Measurements from ENCODE around the gene KCNQ5. TPM values are rescaled to one million over a fixed set of nuclear protein-coding genes. Genes with fewer than 3 reads are reported as not detected.

The KCNQ5 gene
- polyA plus RNA-seq, 3 donors = 0.12 to 0.22 (median 0.19) TPM

GRCh38 chr6:72820153-72820552 lies 198.3 kb downstream of the KCNQ5 start:
- no peak for DNase-seq (ENCODE audit: extremely low read depth in 1 of 11, low read depth in 9 of 11, low spot score in 4 of 11)

DNA sequence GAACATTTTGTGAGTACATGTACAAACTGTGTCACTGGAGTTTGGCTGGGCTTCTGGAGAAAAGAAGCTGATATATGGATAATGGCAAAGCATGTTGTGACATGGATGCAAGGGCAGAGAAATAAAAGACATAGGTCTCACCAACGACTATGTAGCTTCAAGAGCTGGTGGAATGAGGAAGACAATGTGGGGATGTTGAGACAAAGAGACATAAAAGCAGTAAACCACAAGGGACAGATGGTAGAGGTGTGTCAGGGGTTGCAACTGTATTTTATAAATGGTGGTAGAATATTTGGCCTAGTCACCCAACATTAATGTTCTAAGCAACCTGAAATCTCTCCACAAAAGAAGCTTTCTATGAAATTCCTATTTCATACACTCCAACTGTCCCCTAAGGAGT lies 199.0 kb downstream of the KCNQ5 start:
- no peak for DNase-seq (ENCODE audit: extremely low read depth in 1 of 11, low read depth in 9 of 11, low spot score in 4 of 11)

- DNase-seq (ENCODE audit: extremely low read depth in 1 of 11, low read depth in 9 of 11, low spot score in 4 of 11) = no peak
Observed at GRCh38 chr6:72822023-72822422, 200.2 kb downstream of the KCNQ5 start.

DNA sequence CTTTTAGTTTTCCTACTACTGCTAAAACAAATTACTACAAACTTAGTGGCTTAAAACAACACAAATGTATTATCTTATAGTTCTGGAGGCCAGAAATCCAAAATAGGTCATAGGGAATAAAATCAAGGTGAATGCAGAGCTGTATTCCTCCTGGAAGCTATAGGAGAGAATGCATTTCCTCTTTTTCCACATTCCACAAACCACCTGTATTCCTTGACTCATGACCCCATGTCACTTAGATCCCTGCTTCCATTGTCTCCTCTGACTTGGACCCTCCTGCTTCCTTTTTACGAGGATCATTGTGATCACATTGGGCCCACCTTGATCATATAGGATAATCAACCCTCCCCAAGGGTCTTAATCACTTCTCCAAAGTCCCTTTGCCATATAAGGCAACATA lies 200.8 kb downstream of the KCNQ5 start:
- DNase-seq (ENCODE audit: extremely low read depth in 1 of 11, low read depth in 9 of 11, low spot score in 4 of 11) = no peak

- DNase-seq (ENCODE audit: extremely low read depth in 1 of 11, low read depth in 9 of 11, low spot score in 4 of 11) = no peak
Observed at GRCh38 chr6:72824833-72825232, 203.0 kb downstream of the KCNQ5 start.

GRCh38 chr6:72825315-72825911 lies 203.5 kb downstream of the KCNQ5 start:
- DNase-seq (ENCODE audit: extremely low read depth in 1 of 11, low read depth in 9 of 11, low spot score in 4 of 11) = no peak

DNA sequence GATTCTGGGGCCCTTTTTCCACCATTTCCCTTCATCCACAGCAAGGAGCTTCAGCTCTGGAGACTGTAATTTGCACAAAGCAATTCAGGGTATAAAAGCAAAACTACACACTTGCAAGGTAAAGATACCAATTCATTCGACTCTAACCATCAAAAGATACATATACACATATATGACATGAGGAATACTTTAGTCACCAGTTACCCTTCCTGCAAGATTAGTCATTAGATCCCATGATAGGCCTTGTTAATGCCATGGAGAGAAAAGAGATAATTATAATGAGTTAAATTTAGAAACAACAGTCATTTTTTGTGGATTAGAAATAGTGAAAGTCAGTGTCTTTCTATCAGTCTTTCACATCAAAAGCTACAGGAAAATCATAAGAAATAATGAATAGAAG lies 204.2 kb downstream of the KCNQ5 start:
- no peak for DNase-seq (ENCODE audit: extremely low read depth in 1 of 11, low read depth in 9 of 11, low spot score in 4 of 11)

DNA sequence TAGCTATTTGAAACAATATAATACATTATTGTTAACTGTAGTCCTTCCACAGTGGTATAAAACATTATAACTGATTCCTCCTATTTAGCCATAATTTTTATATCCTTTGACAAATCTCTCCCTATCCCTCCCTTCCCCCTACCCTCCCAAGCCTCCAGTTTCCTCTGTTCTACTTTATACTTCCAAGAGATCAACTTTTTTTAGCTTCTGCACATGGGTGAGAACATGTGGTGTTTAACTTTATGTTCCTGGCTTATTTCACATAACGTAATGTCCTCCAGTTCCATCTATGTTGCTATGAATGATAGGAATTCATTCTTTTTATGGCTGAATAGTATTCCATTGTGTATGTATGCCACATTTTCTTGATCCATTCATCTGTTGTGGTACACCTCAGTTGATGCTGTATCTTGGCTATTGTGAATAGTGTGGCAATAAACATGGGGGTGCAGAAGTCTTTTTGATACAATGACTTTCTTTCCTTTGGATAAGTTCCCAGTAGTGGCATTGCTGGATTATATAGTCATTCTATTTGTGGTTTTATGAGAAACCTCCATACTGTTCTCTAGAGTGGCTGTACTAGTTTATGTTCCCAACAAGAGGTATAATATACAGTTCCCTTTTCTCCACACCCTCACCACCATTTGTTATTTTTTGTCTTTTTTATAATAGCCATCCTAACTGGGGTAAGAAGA lies 205.0 kb downstream of the KCNQ5 start:
- no peak for DNase-seq (ENCODE audit: extremely low read depth in 1 of 11, low read depth in 9 of 11, low spot score in 4 of 11)

DNA sequence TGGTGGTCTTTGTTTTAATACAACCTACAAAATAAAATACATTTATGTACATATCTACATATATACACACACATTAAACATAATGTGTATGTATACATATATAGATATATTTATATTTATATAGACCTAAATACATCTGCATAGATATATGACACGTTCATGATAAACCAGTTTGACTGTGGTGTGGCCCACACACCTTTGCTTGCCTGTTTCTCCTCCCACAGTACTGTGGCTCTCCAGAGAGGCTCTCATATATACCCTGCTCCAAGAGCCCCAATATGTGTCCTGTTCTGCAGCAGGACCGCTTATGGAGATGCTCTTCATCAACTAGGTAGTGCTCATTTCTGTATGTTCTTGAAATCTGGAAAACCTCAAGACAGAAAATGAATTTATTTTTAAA lies 207.0 kb downstream of the KCNQ5 start:
- DNase-seq (ENCODE audit: extremely low read depth in 1 of 11, low read depth in 9 of 11, low spot score in 4 of 11) = no peak

DNA sequence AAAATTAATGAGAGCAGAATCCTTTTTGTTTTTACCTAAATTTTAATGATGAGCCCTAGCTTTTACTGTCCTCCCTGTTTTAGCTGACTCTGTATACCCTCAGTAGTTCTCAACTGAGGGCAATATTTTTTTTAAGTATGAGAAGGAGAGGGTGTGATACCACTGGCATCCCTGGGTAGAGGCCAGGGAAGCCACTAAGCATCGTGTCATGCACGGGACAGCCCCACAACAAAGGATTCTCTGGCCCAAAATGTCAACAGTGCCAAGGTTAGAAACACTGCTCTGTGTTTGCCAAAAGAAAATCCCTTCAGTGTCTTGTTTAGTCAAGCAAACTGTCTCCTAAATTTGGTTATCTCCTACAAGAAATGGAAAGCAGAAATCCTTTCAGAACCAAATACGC lies 210.4 kb downstream of the KCNQ5 start:
- no peak for DNase-seq (ENCODE audit: extremely low read depth in 1 of 11, low read depth in 9 of 11, low spot score in 4 of 11)

DNA sequence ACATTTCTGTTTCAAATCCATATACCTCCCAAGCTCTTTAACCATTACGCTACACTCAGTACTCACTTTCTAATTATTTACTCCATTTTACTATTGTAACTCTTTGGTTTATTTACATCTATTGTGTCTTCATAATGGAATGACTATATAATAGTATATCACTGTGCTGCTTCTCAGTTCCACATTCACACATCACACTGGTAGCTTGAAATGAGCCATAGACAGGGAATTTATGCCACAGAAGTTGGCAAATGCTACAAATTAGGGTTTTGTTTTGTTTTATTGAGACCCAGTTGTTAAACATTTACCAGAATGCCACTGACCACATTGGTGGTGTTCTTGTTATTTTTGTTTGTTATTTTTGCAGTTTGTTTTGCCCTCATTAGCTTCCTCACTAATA lies 213.9 kb downstream of the KCNQ5 start:
- no peak for DNase-seq (ENCODE audit: extremely low read depth in 1 of 11, low read depth in 9 of 11, low spot score in 4 of 11)

DNA sequence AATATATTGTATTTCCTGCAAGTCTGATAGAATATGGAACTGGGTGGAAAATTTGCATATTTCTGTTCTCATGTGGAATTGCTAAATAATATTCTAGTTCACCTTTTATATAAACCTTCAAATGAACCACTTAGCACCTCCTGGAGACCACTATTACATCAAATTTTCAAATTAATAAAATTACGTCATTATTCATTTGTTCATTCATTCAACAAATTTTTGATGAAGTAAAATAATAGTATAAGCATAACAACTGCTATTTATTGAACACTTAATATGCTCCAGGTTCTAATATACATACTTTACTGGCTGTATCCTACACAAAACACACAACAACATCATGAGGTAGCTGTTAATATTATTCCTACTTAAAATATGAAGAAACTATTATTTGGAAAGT lies 215.1 kb downstream of the KCNQ5 start:
- no peak for DNase-seq (ENCODE audit: extremely low read depth in 1 of 11, low read depth in 9 of 11, low spot score in 4 of 11)

DNA sequence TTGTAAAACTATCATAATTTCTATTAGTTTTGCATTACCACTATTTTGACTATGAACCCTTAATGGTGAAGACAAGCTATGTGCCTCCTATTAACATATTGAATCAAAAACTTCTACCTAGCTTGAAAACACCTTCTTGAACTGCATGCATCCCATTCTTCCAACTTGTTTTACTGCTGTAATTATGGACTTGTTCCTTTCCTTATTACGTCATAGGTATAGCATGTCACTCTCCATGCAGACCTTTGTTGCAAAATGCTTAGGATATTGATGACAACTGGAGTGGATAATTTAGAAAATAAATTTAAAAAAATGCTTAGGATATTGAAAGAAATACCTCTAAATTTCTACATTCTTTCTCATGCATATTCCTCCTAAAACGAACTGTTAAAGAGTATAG lies 219.3 kb downstream of the KCNQ5 start:
- DNase-seq (ENCODE audit: extremely low read depth in 1 of 11, low read depth in 9 of 11, low spot score in 4 of 11) = no peak

- DNase-seq (ENCODE audit: extremely low read depth in 1 of 11, low read depth in 9 of 11, low spot score in 4 of 11) = no peak
Observed at GRCh38 chr6:72842140-72842539, 220.3 kb downstream of the KCNQ5 start.

DNA sequence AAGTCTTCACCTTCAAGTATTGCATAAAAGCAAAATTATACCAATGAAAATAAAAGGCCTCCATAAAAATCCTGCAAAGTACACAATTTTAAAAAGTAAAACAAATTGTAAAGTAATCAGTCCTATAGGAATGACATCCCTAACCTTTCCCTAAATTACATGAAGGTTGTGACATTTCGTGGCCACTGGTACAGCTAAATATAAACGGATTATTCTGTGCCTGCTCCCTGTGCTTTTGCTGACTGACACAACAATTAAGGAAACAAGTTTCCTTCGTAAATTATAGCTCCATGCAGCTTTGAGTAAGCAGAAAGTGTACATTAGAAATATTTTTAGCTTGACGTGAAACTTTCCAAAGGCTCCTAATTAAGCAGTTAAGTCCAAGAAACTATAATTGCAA lies 222.8 kb downstream of the KCNQ5 start:
- no peak for DNase-seq (ENCODE audit: extremely low read depth in 1 of 11, low read depth in 9 of 11, low spot score in 4 of 11)

GRCh38 chr6:72849346-72849745 lies 227.5 kb downstream of the KCNQ5 start:
- no peak for DNase-seq (ENCODE audit: extremely low read depth in 1 of 11, low read depth in 9 of 11, low spot score in 4 of 11)

DNA sequence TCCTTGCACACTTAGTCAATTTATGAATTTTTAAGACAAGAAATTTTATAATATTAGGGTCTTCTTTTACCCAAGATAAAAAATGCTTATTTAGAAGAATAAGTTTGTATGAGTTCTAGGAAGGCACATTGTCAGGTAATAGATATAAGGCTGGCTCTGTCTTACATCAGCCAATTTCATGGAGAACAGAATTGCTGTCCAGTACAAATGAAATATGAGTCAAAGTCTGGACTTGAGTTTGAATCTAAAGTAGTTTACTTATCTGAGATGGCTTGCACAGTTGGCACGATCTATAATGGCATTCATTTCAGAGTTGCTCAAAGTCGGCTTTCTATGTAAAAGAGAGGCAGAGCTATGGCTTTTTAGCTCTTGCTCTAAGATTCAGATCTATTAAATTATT lies 228.2 kb downstream of the KCNQ5 start:
- DNase-seq (ENCODE audit: extremely low read depth in 1 of 11, low read depth in 9 of 11, low spot score in 4 of 11) = no peak

DNA sequence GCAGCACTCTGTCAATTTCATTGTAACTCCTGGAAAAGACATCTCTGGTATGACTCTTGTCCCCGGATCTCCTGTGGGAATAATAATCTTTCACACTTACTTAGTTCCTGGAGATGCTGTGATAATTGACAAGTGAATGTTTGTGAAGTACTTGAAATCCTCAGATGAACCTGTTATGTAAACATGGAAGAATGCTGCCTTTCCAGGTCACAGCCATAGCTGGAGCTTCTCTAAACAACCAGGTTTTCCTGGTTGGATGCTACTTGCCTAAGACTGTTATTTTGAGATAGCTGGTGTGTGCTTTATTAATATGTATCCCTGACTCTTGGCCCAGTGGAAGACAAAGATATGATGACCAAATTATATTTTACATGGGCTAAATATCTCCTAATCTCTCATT lies 228.6 kb downstream of the KCNQ5 start:
- DNase-seq (ENCODE audit: extremely low read depth in 1 of 11, low read depth in 9 of 11, low spot score in 4 of 11) = no peak

DNA sequence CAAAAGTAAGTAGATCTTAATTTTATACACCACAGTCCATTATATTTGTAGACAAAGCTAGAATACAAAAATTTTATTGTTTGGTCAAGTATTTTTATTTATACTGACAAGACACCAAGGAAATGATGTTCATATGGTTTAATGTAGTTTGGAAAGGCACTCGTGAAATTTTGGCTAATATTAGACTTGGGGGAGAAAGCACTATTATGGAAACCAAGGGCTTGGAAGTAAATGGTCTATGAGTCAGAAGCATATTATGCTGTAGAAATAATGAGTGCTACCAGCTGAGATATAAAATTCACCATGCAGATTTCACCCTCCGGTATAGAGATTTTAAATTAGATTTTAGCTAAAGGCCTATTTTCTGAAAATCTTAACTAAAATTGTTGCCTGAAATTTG lies 233.6 kb downstream of the KCNQ5 start:
- DNase-seq (ENCODE audit: extremely low read depth in 1 of 11, low read depth in 9 of 11, low spot score in 4 of 11) = no peak

GRCh38 chr6:72856801-72857200 lies 234.9 kb downstream of the KCNQ5 start:
- no peak for DNase-seq (ENCODE audit: extremely low read depth in 1 of 11, low read depth in 9 of 11, low spot score in 4 of 11)

Measured in renal cortex interstitium (tissue), 11 donors.